Osteocyte (in vitro differentiated cells): ENCODE measurements around the gene SYNJ2. TPM values are rescaled to one million over a fixed set of nuclear protein-coding genes. Genes with fewer than 3 reads are reported as not detected.
A peak's percentile ranks its signal among the peaks of the same experiment; 100 is the strongest.

Experiments used
- DNase-seq: peaks from one replicate; pipeline ENCODE4 v3.0.0; 2021; ENCODE audit warnings: mixed read lengths; ENCODE audit not compliant: unreplicated experiment; ENCODE audit errors: extremely low spot score
- H3K27ac Mint-ChIP-seq: one replicate; pipeline ENCODE4 v1.8.0; 2021; ENCODE audit warnings: mild to moderate bottlenecking, mixed read lengths; ENCODE audit not compliant: unreplicated experiment
- H3K27me3 Mint-ChIP-seq: one replicate; pipeline ENCODE4 v1.8.0; 2021; ENCODE audit warnings: mixed read lengths; ENCODE audit not compliant: unreplicated experiment
- H3K36me3 Mint-ChIP-seq: one replicate; pipeline ENCODE4 v1.8.0; 2021; ENCODE audit warnings: mixed read lengths; ENCODE audit not compliant: unreplicated experiment
- H3K4me1 Mint-ChIP-seq: one replicate; pipeline ENCODE4 v1.8.0; 2021; ENCODE audit warnings: mixed read lengths; ENCODE audit not compliant: unreplicated experiment
- H3K4me3 Mint-ChIP-seq: one replicate; pipeline ENCODE4 v1.8.0; 2021; ENCODE audit warnings: mild to moderate bottlenecking, moderate library complexity, mixed read lengths; ENCODE audit not compliant: unreplicated experiment
- H3K9me3 Mint-ChIP-seq: one replicate; pipeline ENCODE4 v1.8.0; 2021; ENCODE audit warnings: mixed read lengths; ENCODE audit not compliant: unreplicated experiment
- CTCF ChIP-seq: fragments of 200-600 bp; sonication (generic); IDR thresholded peaks from 2 replicates; pipeline ENCODE4 v1.5.0; 2021; ENCODE audit warnings: antibody characterized with exemption, mild to moderate bottlenecking, moderate library complexity
- total RNA-seq: library from RNA; stranded (reverse); gene quantifications from 2 replicates; pipeline ENCODE4 v1.2.1, GENCODE V29; 2021

Gene SYNJ2
- total RNA-seq, 1 donor from 2014 or later: 94.5 TPM

DNA sequence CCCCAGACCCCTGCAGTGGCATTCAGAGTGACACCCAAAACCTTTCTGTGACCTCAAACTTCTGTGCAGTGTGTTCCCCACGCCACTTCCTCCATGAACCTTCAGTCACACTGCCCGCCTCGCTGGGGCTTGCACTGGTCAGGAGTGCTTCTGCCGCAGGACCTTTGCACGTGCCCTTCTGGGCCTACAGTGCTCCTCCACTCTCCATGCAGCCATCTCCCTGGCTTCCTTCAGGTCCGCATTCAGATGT lies 27.1 kb downstream of the SYNJ2 start:
- Mint-ChIP-seq H3K4me3 (no peak overlapping the region), H3K9me3 (no peaks in the 10 kb centered on the region), H3K27me3 (no peaks in the 10 kb centered on the region), H3K36me3 (peaks cover 34% of the 10 kb centered on the region), H3K4me1 (peaks cover 80% of the 10 kb centered on the region), H3K27ac (peak overlapping the region; percentile 95)
- no peak for DNase-seq
- no peak for TF ChIP-seq CTCF

- DNase-seq: peak; percentile 91
- no peaks in the 10 kb centered on the region for H3K27me3 Mint-ChIP-seq
- peaks cover 34% of the 10 kb centered on the region for H3K36me3 Mint-ChIP-seq
- no peaks in the 10 kb centered on the region for H3K9me3 Mint-ChIP-seq
- H3K4me1 Mint-ChIP-seq: peaks cover 78% of the 10 kb centered on the region
- H3K27ac Mint-ChIP-seq: peak overlapping the region; percentile 95
- peak overlapping the region; percentile 52 for H3K4me3 Mint-ChIP-seq
- no peak for TF ChIP-seq CTCF
These were observed 27.6 kb downstream of the SYNJ2 start for GRCh38 chr6:158009114-158009891.

- H3K27me3 Mint-ChIP-seq: no peaks in the 10 kb centered on the region
- H3K36me3 Mint-ChIP-seq: peaks cover 34% of the 10 kb centered on the region
- H3K4me1 Mint-ChIP-seq: peaks cover 78% of the 10 kb centered on the region
- TF ChIP-seq CTCF: no peak
- no peak for DNase-seq
- no peaks in the 10 kb centered on the region for H3K9me3 Mint-ChIP-seq
- no peak overlapping the region for H3K4me3 Mint-ChIP-seq
- peak overlapping the region; percentile 95 for H3K27ac Mint-ChIP-seq
These were observed 28.4 kb downstream of the SYNJ2 start for GRCh38 chr6:158009935-158010585.

DNA sequence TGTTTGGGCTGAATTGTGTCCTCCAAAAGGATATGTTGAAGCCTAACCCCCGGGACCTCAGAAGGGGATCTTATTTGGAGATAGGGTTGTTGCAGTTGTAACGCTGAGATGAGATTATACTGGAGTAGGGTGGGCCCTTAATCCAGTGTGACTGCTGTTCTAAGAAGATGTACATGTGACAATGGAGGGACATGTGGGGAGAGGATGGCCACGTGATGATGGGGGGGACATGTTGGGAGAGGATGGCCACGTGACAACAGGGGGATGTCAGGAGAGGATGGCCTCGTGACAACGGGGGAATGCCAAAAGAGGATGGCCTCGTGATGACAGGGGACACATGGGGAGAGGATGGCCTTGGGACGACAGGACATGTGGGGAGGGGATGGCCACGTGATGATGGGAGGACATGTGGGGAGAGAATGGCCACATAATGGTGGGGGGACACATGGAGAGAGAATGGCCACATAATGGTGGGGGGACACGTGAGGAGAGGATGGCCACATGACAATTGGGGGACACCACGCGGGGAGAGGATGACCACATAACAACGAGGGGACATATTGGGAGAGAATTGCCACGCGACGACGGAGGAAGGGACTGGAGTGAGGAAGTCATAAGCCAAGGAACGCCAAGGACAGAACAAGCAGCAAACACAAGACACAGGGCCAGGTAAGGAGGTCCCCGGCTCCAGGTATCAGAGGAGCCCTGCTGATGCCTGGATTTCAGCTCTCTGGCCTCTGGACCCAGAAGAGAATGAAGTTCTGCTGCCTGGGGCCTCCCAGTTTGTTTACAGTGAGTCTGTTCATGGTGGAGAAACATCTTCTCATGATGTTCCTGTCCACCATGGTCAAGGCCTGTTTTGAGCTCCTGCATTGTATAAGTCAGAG lies 29.2 kb downstream of the SYNJ2 start:
- TF ChIP-seq CTCF: no peak
- Mint-ChIP-seq H3K27ac (peak overlapping the region; percentile 95), H3K27me3 (no peaks in the 10 kb centered on the region), H3K9me3 (no peaks in the 10 kb centered on the region), H3K4me3 (no peak overlapping the region), H3K36me3 (peaks cover 34% of the 10 kb centered on the region), H3K4me1 (peaks cover 79% of the 10 kb centered on the region)
- DNase-seq: no peak

- H3K36me3 Mint-ChIP-seq: peaks cover 28% of the 10 kb centered on the region
- H3K4me1 Mint-ChIP-seq: peaks cover 73% of the 10 kb centered on the region
- no peaks in the 10 kb centered on the region for H3K27me3 Mint-ChIP-seq
- TF ChIP-seq CTCF: no peak
- H3K4me3 Mint-ChIP-seq: no peak overlapping the region
- DNase-seq: no peak
- no peaks in the 10 kb centered on the region for H3K9me3 Mint-ChIP-seq
- peak overlapping the region; percentile 95 for H3K27ac Mint-ChIP-seq
These were observed 29.8 kb downstream of the SYNJ2 start for GRCh38 chr6:158011478-158011920.
